ENCODE results near the gene GNG7.
"Not testable (repeated sequence)": the region's sequence is repeated elsewhere in the genome, so short reads cannot be mapped to it uniquely, and the experiment has no call there.

The GNG7 gene

GRCh38 chr19:2668175-2668763 is 34.2 kb downstream of the GNG7 start:
- DNase-seq = no peak

- DNase-seq = not testable (repeated sequence)
Observed at GRCh38 chr19:2667349-2667748, 35.1 kb downstream of the GNG7 start.

- DNase-seq = no peak
Observed at GRCh38 chr19:2666344-2666994, 36.0 kb downstream of the GNG7 start.

- no peak for DNase-seq
Observed at GRCh38 chr19:2665103-2665502, 37.4 kb downstream of the GNG7 start.

GRCh38 chr19:2663920-2664571 is 38.4 kb downstream of the GNG7 start:
- DNase-seq = no peak

GRCh38 chr19:2661615-2662014 is 40.9 kb downstream of the GNG7 start:
- DNase-seq = no peak

GRCh38 chr19:2659856-2660432 is 42.5 kb downstream of the GNG7 start:
- DNase-seq = no peak

GRCh38 chr19:2656533-2656932 is 46.0 kb downstream of the GNG7 start:
- DNase-seq = no peak

GRCh38 chr19:2653710-2654707 is 48.5 kb downstream of the GNG7 start:
- DNase-seq = no peak

GRCh38 chr19:2653218-2653617 is 49.3 kb downstream of the GNG7 start:
- no peak for DNase-seq

GRCh38 chr19:2652504-2653099 is 49.9 kb downstream of the GNG7 start:
- no peak for DNase-seq

- not testable (repeated sequence) for DNase-seq
Observed at GRCh38 chr19:2651002-2651733, 51.3 kb downstream of the GNG7 start.

GRCh38 chr19:2650515-2650914 is 52.0 kb downstream of the GNG7 start:
- peak in 1 of 2 experiments; percentile 25 for DNase-seq

- DNase-seq = peak; percentile 76 to 80
Observed at GRCh38 chr19:2648528-2648937, 54.0 kb downstream of the GNG7 start.

- DNase-seq = no peak
Observed at GRCh38 chr19:2648099-2648498, 54.4 kb downstream of the GNG7 start.

GRCh38 chr19:2646866-2647535 is 55.5 kb downstream of the GNG7 start:
- no peak for DNase-seq

GRCh38 chr19:2645826-2646225 is 56.7 kb downstream of the GNG7 start:
- DNase-seq = no peak

- not testable (repeated sequence) for DNase-seq
Observed at GRCh38 chr19:2643123-2643737, 59.3 kb downstream of the GNG7 start.

GRCh38 chr19:2641332-2641698 is 61.2 kb downstream of the GNG7 start:
- DNase-seq = no peak

GRCh38 chr19:2640563-2641331 is 61.7 kb downstream of the GNG7 start:
- DNase-seq = no peak
